Fibroblast of pulmonary artery (primary cell): ENCODE measurements around the gene KIAA0753.
A peak's percentile ranks its signal among the peaks of the same experiment; 100 is the strongest.

Source experiments
- DNase-seq: peaks from one replicate; pipeline ENCODE4 v3.0.0-alpha.2; 2010; ENCODE audit warnings: low read depth
- H3K4me3 ChIP-seq: replicated peaks from 2 replicates; pipeline ENCODE4 v1.5.1; 2011; ENCODE audit warnings: low read depth, mild to moderate bottlenecking, control low read depth, low read length, moderate library complexity
- CTCF ChIP-seq: IDR thresholded peaks from 2 replicates; pipeline ENCODE4 v1.5.1; 2011; ENCODE audit warnings: mild to moderate bottlenecking, control low read depth, low read length, inconsistent platforms; ENCODE audit errors: missing control alignments

Gene KIAA0753

GRCh38 chr17:6641247-6641863 lies 844 bp upstream of the KIAA0753 start:
- TF ChIP-seq CTCF, result no peak
- H3K4me3 ChIP-seq, result peak overlapping the region; percentile 96
- no peak for DNase-seq

DNA sequence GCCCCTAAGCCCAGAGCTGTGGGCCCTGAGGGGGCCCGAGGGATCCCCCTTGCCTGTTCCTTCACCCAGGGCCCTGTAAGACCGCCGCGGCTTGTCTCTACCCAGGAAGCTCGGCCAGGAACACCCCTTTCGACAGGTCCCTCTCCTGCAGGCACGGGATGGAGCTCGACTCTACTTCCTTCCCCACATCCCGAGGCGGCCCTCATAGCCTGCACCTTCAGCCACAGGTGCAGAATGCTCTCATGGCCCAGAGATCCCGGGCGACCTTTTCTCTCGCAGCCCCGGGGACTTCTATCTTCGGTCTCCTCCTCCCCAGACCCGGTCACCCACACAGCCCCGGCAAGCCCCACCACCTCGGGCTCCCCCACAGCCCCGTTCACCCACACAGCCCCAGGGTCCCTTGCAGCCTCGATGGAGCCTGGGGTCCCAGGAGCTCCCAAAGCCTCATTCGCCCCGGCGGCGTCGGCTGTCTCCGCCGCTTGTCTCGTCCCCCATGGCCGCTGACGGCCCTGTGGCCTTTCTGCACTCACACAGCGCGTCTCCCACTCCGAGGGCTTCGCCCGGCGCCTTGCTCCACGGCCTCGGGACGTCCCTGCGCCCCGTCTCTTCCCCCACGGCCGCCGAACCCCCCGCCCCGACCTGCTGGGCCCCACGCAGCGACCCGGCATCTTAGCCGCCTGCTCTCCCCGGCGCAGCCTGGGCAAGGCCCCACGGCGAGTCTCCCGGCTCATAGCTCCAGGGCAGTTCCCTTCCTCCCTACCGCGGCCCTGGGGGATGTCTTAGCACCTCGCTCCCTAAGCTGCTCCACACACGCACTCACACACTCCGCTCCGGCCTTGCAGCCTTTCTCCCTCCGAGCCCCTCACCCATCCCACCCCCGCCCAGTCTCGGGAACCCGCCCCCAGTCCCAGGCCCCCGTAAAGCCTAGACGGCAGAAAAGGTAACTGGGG lies 650 bp downstream of the KIAA0753 start:
- no peak for TF ChIP-seq CTCF
- DNase-seq, result peak; percentile 45

DNA sequence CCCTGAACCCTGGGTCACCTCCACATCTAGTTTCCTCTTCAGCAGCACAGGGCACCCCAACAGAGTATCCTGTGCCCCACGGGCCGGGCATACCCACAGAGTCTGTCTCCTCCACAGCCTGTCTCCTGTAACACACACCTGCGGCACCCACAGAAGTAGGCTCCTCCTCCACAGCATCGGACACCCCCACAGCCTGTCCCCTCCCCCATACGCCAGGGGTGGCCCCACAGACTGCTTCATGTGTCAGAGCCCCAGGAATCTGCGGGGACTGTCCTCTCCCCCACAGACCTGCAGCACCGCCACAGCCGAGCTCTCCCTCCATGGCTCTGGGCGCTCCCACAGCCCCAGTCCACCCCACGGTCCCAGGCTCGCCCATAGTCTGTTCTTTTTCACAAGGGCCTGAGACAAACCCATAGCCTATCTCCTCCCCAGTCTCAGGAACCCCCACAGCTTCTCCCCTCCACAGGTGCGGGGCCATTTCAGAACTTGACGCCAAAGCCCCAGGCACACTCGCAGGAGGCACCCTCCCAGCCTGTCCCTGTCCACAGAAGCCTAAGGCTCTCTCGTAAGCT lies 1.4 kb downstream of the KIAA0753 start:
- no peak for DNase-seq
- H3K4me3 ChIP-seq, result peak overlapping the region; percentile 96
- TF ChIP-seq CTCF, result no peak

More for the DNA sequence above, 650 bp downstream of the KIAA0753 start:
- H3K4me3 ChIP-seq, result peak overlapping the region; percentile 96

GRCh38 chr17:6638046-6638908 lies 2.2 kb downstream of the KIAA0753 start:
- no peak for DNase-seq
- H3K4me3 ChIP-seq, result no peak overlapping the region
- TF ChIP-seq CTCF, result no peak

- DNase-seq, result no peak
- H3K4me3 ChIP-seq, result no peak overlapping the region
- no peak for TF ChIP-seq CTCF
These were observed 3.1 kb downstream of the KIAA0753 start for GRCh38 chr17:6637458-6637840.

DNA sequence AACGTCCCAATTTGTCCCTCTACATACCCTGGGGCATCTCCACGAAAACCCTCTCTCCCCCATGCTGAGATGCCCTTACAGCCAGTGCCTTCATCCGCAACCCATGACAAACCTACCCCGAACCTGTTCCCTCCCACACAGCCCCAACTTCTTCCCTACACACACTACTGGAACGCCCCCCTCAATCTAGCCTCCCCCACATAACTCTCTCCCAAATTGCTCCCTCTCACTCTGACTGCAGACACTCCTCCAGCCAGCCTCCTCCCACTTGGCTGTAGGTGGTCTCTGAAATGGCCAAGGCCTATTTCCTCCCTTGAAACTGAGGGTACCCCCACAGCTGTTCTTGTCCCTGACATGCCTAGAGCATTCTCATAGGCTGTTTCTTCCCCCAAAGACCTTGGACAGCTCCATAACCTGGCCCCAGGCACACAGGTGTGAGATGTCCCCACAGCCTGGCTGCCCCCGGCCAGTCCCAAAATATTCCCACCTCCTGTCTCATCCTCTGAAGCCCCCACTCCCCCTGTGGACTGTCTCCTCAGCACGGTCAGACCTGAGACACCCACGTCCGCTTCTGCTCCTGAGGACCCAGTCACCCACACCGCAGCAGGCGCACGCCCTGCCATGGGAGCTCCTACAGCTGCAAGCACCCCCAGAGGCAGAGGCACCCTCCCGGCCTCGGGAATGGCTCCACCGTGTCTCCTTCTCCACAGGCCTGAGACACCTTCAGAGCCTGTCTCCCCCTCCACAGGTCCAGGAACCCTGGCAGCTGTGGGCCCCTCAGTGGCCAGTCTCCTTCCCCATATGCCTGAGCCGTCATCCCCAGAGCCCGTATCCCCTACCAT lies 3.7 kb downstream of the KIAA0753 start:
- no peak overlapping the region for H3K4me3 ChIP-seq
- DNase-seq, result no peak
- TF ChIP-seq CTCF, result no peak
